H9 (cell line): ENCODE data around the gene HTR2A. TPM values are rescaled to one million over a fixed set of nuclear protein-coding genes. Genes with fewer than 3 reads are reported as not detected.

Source experiments
- DNase-seq: peaks from one replicate; pipeline ENCODE4 v3.0.0-alpha.2; 2017
- H2AFZ ChIP-seq: one replicate; pipeline ENCODE4 v1.6.1; 2013; ENCODE audit warnings: mild to moderate bottlenecking, low read length, control low read depth, moderate library complexity
- H2AK5ac ChIP-seq: 2 replicates; pipeline ENCODE4 v1.6.1; 2013; ENCODE audit warnings: low read length, control low read depth, mixed read lengths; ENCODE audit not compliant: insufficient read length
- H2BK120ac ChIP-seq: one replicate; pipeline ENCODE4 v1.6.1; 2013; ENCODE audit warnings: low read depth, mild to moderate bottlenecking, low read length, control low read depth, inconsistent platforms; ENCODE audit not compliant: poor library complexity, severe bottlenecking
- H2BK12ac ChIP-seq: 2 replicates; pipeline ENCODE4 v1.6.1; 2013; ENCODE audit warnings: low read length, control low read depth, mixed read lengths, low read depth; ENCODE audit not compliant: insufficient read length
- H2BK15ac ChIP-seq: 2 replicates; pipeline ENCODE4 v1.6.1; 2013; ENCODE audit warnings: low read depth, low read length, control low read depth
- H2BK20ac ChIP-seq: one replicate; pipeline ENCODE4 v1.6.1; 2013; ENCODE audit warnings: low read depth, mild to moderate bottlenecking, low read length, control low read depth, inconsistent platforms; ENCODE audit not compliant: poor library complexity, severe bottlenecking
- H2BK5ac ChIP-seq: 2 replicates; pipeline ENCODE4 v1.6.1; 2013; ENCODE audit warnings: low read length, control low read depth, mixed read lengths; ENCODE audit not compliant: insufficient read length
- H3K14ac ChIP-seq: 2 replicates; pipeline ENCODE4 v1.6.1; 2013; ENCODE audit warnings: low read length, control low read depth; ENCODE audit not compliant: insufficient read depth
- H3K18ac ChIP-seq: 2 replicates; pipeline ENCODE4 v1.6.1; 2013; ENCODE audit warnings: low read depth, mild to moderate bottlenecking, mixed read lengths, low read length, control low read depth; ENCODE audit not compliant: insufficient read length
- H3K23ac ChIP-seq: 2 replicates; pipeline ENCODE4 v1.6.1; 2013; ENCODE audit warnings: low read length, control low read depth, mixed read lengths, low read depth; ENCODE audit not compliant: insufficient read length
- H3K23me2 ChIP-seq: 2 replicates; pipeline ENCODE4 v1.6.1; 2013; ENCODE audit warnings: low read depth, mild to moderate bottlenecking, mixed read lengths, low read length, control low read depth; ENCODE audit not compliant: insufficient read length, poor library complexity, severe bottlenecking
- H3K27ac ChIP-seq: 2 replicates; pipeline ENCODE4 v1.5.1; 2013; ENCODE audit warnings: low read length, control low read depth, mixed read lengths, low read depth; ENCODE audit not compliant: insufficient read length
- H3K27me3 ChIP-seq: 2 replicates; pipeline ENCODE4 v1.6.1; 2013; ENCODE audit warnings: low read length, control low read depth, inconsistent platforms; ENCODE audit not compliant: insufficient read depth
- H3K4ac ChIP-seq: 2 replicates; pipeline ENCODE4 v1.6.1; 2013; ENCODE audit warnings: low read depth, mild to moderate bottlenecking, control low read depth, inconsistent platforms, low read length, moderate library complexity
- H3K4me1 ChIP-seq: 2 replicates; pipeline ENCODE4 v1.6.1; 2013; ENCODE audit warnings: low read length, control low read depth, inconsistent platforms; ENCODE audit not compliant: insufficient read depth
- H3K4me2 ChIP-seq: 2 replicates; pipeline ENCODE4 v1.6.1; 2013; ENCODE audit warnings: low read length, control low read depth, mixed read lengths; ENCODE audit not compliant: insufficient read length, insufficient read depth
- H3K56ac ChIP-seq: 2 replicates; pipeline ENCODE4 v1.6.1; 2013; ENCODE audit warnings: low read depth, mild to moderate bottlenecking, mixed read lengths, low read length, control low read depth; ENCODE audit not compliant: insufficient read length
- H3K79me1 ChIP-seq: 2 replicates; pipeline ENCODE4 v1.6.1; 2013; ENCODE audit warnings: low read depth, mild to moderate bottlenecking, moderate library complexity, low read length, control low read depth, inconsistent platforms; ENCODE audit not compliant: insufficient read depth, poor library complexity, severe bottlenecking
- H3K79me2 ChIP-seq: 2 replicates; pipeline ENCODE4 v1.6.1; 2013; ENCODE audit warnings: low read length, control low read depth, inconsistent platforms; ENCODE audit not compliant: insufficient read depth
- H3K9ac ChIP-seq: 2 replicates; pipeline ENCODE4 v1.6.1; 2013; ENCODE audit warnings: low read length, control low read depth, mixed read lengths; ENCODE audit not compliant: insufficient read length; ENCODE audit errors: extremely low read depth
- H3K9me3 ChIP-seq: one replicate; pipeline ENCODE4 v1.6.1; 2013; ENCODE audit warnings: low read depth, low read length, inconsistent platforms; ENCODE audit not compliant: control insufficient read depth
- H3T11ph ChIP-seq: one replicate; pipeline ENCODE4 v1.6.1; 2013; ENCODE audit warnings: mild to moderate bottlenecking, low read length, control low read depth, inconsistent platforms
- H4K20me1 ChIP-seq: one replicate; pipeline ENCODE4 v1.6.1; 2013; ENCODE audit not compliant: control insufficient read depth, insufficient read length, insufficient read depth
- H4K5ac ChIP-seq: 2 replicates; pipeline ENCODE4 v1.6.1; 2013; ENCODE audit warnings: low read depth, mild to moderate bottlenecking, mixed read lengths, low read length, control low read depth; ENCODE audit not compliant: insufficient read length
- H4K8ac ChIP-seq: replicated peaks from 2 replicates; pipeline ENCODE4 v1.6.1; 2013; ENCODE audit warnings: low read length, control low read depth, mixed read lengths, low read depth; ENCODE audit not compliant: insufficient read length
- H4K91ac ChIP-seq: 2 replicates; pipeline ENCODE4 v1.6.1; 2013; ENCODE audit warnings: low read depth, mild to moderate bottlenecking, moderate library complexity, mixed read lengths, low read length, control low read depth; ENCODE audit not compliant: insufficient read length
- H3K27ac Mint-ChIP-seq, 3 experiments: 2 replicates in 2 of 3; 3 replicates in 1 of 3; pipeline ENCODE4 v1.8.0; 2020 to 2021; ENCODE audit warnings: mixed read lengths in 3 of 3, mild to moderate bottlenecking in 1 of 3, moderate library complexity in 1 of 3
- H3K27me3 Mint-ChIP-seq: 2 replicates; pipeline ENCODE4 v1.8.0; 2021; ENCODE audit warnings: low read depth, mild to moderate bottlenecking, moderate library complexity, mixed read lengths
- H3K36me3 Mint-ChIP-seq, 3 experiments: 2 replicates in 2 of 3; 3 replicates in 1 of 3; pipeline ENCODE4 v1.8.0; 2020 to 2021; ENCODE audit warnings: low read depth in 3 of 3, mixed read lengths in 3 of 3; ENCODE audit not compliant: insufficient read depth in 1 of 3
- H3K4me1 Mint-ChIP-seq, 2 experiments: 2 replicates each; pipeline ENCODE4 v1.8.0; 2020; ENCODE audit warnings: mixed read lengths in 2 of 2
- H3K4me3 Mint-ChIP-seq, 2 experiments: 2 replicates in 1 of 2; 3 replicates in 1 of 2; pipeline ENCODE4 v1.8.0; 2020 to 2021; ENCODE audit warnings: mild to moderate bottlenecking in 2 of 2, mixed read lengths in 2 of 2, moderate library complexity in 1 of 2
- H3K9me3 Mint-ChIP-seq, 2 experiments: 2 replicates in 1 of 2; 3 replicates in 1 of 2; pipeline ENCODE4 v1.8.0; 2020; ENCODE audit warnings: mild to moderate bottlenecking in 2 of 2, mixed read lengths in 2 of 2, moderate library complexity in 1 of 2
- CTCF ChIP-seq: fragments of 200-600 bp; sonication (generic); conservative IDR thresholded peaks from 3 replicates; pipeline ENCODE4 v1.8.0; 2021; ENCODE audit warnings: antibody characterized with exemption, mild to moderate bottlenecking
- WGBS: extraction: QIAGEN DNeasy Blood & Tissue Kit; methylation state at CpG from one replicate; pipeline ENCODE4 v1.1.7; 2013; ENCODE audit warnings: missing lambda C conversion rate, low lambda C conversion rate, mixed read lengths; ENCODE audit not compliant: insufficient read length; ENCODE audit errors: extremely low coverage; 5-methylcytosine and 5-hydroxymethylcytosine counted together
- total RNA-seq: library from RNA; stranded (reverse); gene quantifications from 2 replicates; pipeline ENCODE4 v1.2.1, GENCODE V29; 2021

HTR2A gene
- total RNA-seq, 1 experiment from 2014 or later, result not detected

- no peak overlapping the region for H3K4me3 Mint-ChIP-seq
- no peaks in the 10 kb centered on the region for H4K20me1 ChIP-seq
- no peak overlapping the region for H2BK12ac ChIP-seq
- H3K27me3 Mint-ChIP-seq, result no peaks in the 10 kb centered on the region
- H3K4me1 ChIP-seq, result no peaks in the 10 kb centered on the region
- H3K9me3 ChIP-seq, result no peaks in the 10 kb centered on the region
- no peak overlapping the region for H2AFZ ChIP-seq
- DNase-seq, result no peak
- no peak overlapping the region for H4K8ac ChIP-seq
- no peak overlapping the region for H3K23ac ChIP-seq
- no peak overlapping the region for H2AK5ac ChIP-seq
- no peak overlapping the region for H3K27ac Mint-ChIP-seq
- H3K56ac ChIP-seq, result no peak overlapping the region
- no peaks in the 10 kb centered on the region for H3K9me3 Mint-ChIP-seq
- H2BK20ac ChIP-seq, result no peak overlapping the region
- WGBS, result no CpG with 5 or more reads among the region's 1 CpG
- H3K18ac ChIP-seq, result no peak overlapping the region
- no peaks in the 10 kb centered on the region for H3K27me3 ChIP-seq
- no peak overlapping the region for H3T11ph ChIP-seq
- H4K5ac ChIP-seq, result no peak overlapping the region
- H3K9ac ChIP-seq, result no peak overlapping the region
- H3K79me2 ChIP-seq, result no peaks in the 10 kb centered on the region
- no peak overlapping the region for H4K91ac ChIP-seq
- H2BK120ac ChIP-seq, result no peak overlapping the region
- H2BK5ac ChIP-seq, result no peak overlapping the region
- no peak overlapping the region for H3K4me2 ChIP-seq
- H3K14ac ChIP-seq, result no peak overlapping the region
- no peaks in the 10 kb centered on the region for H3K79me1 ChIP-seq
- no peak overlapping the region for H3K4ac ChIP-seq
- no peaks in the 10 kb centered on the region for H3K4me1 Mint-ChIP-seq
- no peak for TF ChIP-seq CTCF
- no peaks in the 10 kb centered on the region for H3K23me2 ChIP-seq
- H3K36me3 Mint-ChIP-seq, result no peaks in the 10 kb centered on the region
- H3K27ac ChIP-seq, result no peak overlapping the region
- no peak overlapping the region for H2BK15ac ChIP-seq
Observed at GRCh38 chr13:46903748-46904147, 6.9 kb upstream of the HTR2A start.
